ENCODE results near the gene NTNG2.

NTNG2 gene

GRCh38 chr9:132175431-132175830, 13.6 kb downstream of the NTNG2 start:
- DNase-seq = no peak

GRCh38 chr9:132176338-132176737, 14.5 kb downstream of the NTNG2 start:
- no peak for DNase-seq

GRCh38 chr9:132181796-132182313, 20.0 kb downstream of the NTNG2 start:
- no peak for DNase-seq

GRCh38 chr9:132182314-132183091, 20.6 kb downstream of the NTNG2 start:
- DNase-seq = no peak

GRCh38 chr9:132183134-132183533, 21.3 kb downstream of the NTNG2 start:
- DNase-seq = no peak

GRCh38 chr9:132183715-132184114, 21.9 kb downstream of the NTNG2 start:
- DNase-seq = no peak

- no peak for DNase-seq
Measured at GRCh38 chr9:132184124-132184523, 22.3 kb downstream of the NTNG2 start.

GRCh38 chr9:132185073-132186009, 23.5 kb downstream of the NTNG2 start:
- no peak for DNase-seq

- no peak for DNase-seq
Measured at GRCh38 chr9:132187121-132187620, 25.3 kb downstream of the NTNG2 start.

GRCh38 chr9:132190966-132191365, 29.1 kb downstream of the NTNG2 start:
- no peak for DNase-seq

- DNase-seq = no peak
Measured at GRCh38 chr9:132192728-132193127, 30.9 kb downstream of the NTNG2 start.

- no peak for DNase-seq
Measured at GRCh38 chr9:132193227-132194124, 31.6 kb downstream of the NTNG2 start.

GRCh38 chr9:132194508-132194907, 32.6 kb downstream of the NTNG2 start:
- DNase-seq = no peak

GRCh38 chr9:132197315-132197714, 35.5 kb downstream of the NTNG2 start:
- no peak for DNase-seq

- no peak for DNase-seq
Measured at GRCh38 chr9:132197856-132198550, 36.1 kb downstream of the NTNG2 start.

- no peak for DNase-seq
Measured at GRCh38 chr9:132199056-132199455, 37.2 kb downstream of the NTNG2 start.

- DNase-seq = no peak
Measured at GRCh38 chr9:132200706-132201105, 38.8 kb downstream of the NTNG2 start.

- DNase-seq = no peak
Measured at GRCh38 chr9:132201139-132201538, 39.3 kb downstream of the NTNG2 start.

- DNase-seq = no peak
Measured at GRCh38 chr9:132201780-132202703, 40.2 kb downstream of the NTNG2 start.

- no peak for DNase-seq
Measured at GRCh38 chr9:132204883-132205282, 43.0 kb downstream of the NTNG2 start.

- no peak for DNase-seq
Measured at GRCh38 chr9:132207215-132207614, 45.4 kb downstream of the NTNG2 start.

All from femur (tissue), 1 donor.